CD4-positive, alpha-beta memory T cell (primary cell): ENCODE results near the gene LYPD3. TPM values are rescaled to one million over a fixed set of nuclear protein-coding genes. Genes with fewer than 3 reads are reported as not detected.

Experiments
- CTCF ChIA-PET: fragments of 350-600 bp; sonication (Branson Sonifier 250); formaldehyde crosslinking; loops from one replicate; lab custom pipeline; 2021; ENCODE audit warnings: inconsistent platforms; ENCODE audit not compliant: partially characterized antibody; lab: Charles Lee
- POLR2A ChIA-PET: fragments of 350-600 bp; sonication (Branson Sonifier 250); formaldehyde crosslinking; loops from one replicate; lab custom pipeline; 2021; ENCODE audit not compliant: partially characterized antibody; lab: Charles Lee
- DNase-seq, 5 donors: peaks; one replicate each; pipeline versions ENCODE4 v3.0.0 to v3.0.0-alpha.2; 2020 to 2022; ENCODE audit warnings: mixed read lengths in 1 of 5
- H3K27ac ChIP-seq: one replicate; pipeline ENCODE4 v1.7.0; 2013; ENCODE audit warnings: low read depth, low read length
- H3K27me3 ChIP-seq: 2 replicates; pipeline ENCODE4 v1.7.0; 2013; ENCODE audit warnings: mild to moderate bottlenecking, low read length, moderate library complexity; ENCODE audit not compliant: insufficient read depth
- H3K36me3 ChIP-seq: 2 replicates; pipeline ENCODE4 v1.7.0; 2013; ENCODE audit warnings: mild to moderate bottlenecking, low read length, moderate library complexity; ENCODE audit not compliant: insufficient read depth
- H3K4me1 ChIP-seq: 2 replicates; pipeline ENCODE4 v1.7.0; 2013; ENCODE audit warnings: mild to moderate bottlenecking, low read length, moderate library complexity; ENCODE audit not compliant: insufficient read depth
- H3K4me3 ChIP-seq, 2 donors: one replicate each; pipeline ENCODE4 v1.7.0; 2013; ENCODE audit warnings: low read length in 2 of 2, mild to moderate bottlenecking in 1 of 2
- H3K9me3 ChIP-seq, 2 donors: one replicate each; pipeline ENCODE4 v1.7.0; 2013; ENCODE audit warnings: low read length in 2 of 2, control low read depth in 1 of 2; ENCODE audit not compliant: control insufficient read depth in 1 of 2
- H3K27ac Mint-ChIP-seq, 7 donors: one replicate each; pipeline ENCODE4 v1.8.0; 2020 to 2021; ENCODE audit warnings: mixed read lengths in 7 of 7, mild to moderate bottlenecking in 6 of 7, inconsistent platforms in 3 of 7, moderate library complexity in 3 of 7
- H3K27me3 Mint-ChIP-seq, 2 donors: one replicate each; pipeline ENCODE4 v1.8.0; 2020 to 2021; ENCODE audit warnings: mixed read lengths in 2 of 2
- H3K36me3 Mint-ChIP-seq, 2 donors: one replicate each; pipeline ENCODE4 v1.8.0; 2020 to 2021; ENCODE audit warnings: mixed read lengths in 2 of 2, inconsistent platforms in 1 of 2, mild to moderate bottlenecking in 1 of 2
- H3K4me1 Mint-ChIP-seq, 4 donors: one replicate each; pipeline ENCODE4 v1.8.0; 2020 to 2021; ENCODE audit warnings: mixed read lengths in 4 of 4, mild to moderate bottlenecking in 1 of 4
- H3K4me3 Mint-ChIP-seq, 8 donors: one replicate each; pipeline ENCODE4 v1.8.0; 2020 to 2021; ENCODE audit warnings: mixed read lengths in 8 of 8, mild to moderate bottlenecking in 7 of 8, moderate library complexity in 6 of 8, inconsistent platforms in 3 of 8
- H3K9me3 Mint-ChIP-seq, 8 donors: one replicate each; pipeline ENCODE4 v1.8.0; 2020 to 2021; ENCODE audit warnings: mixed read lengths in 8 of 8, mild to moderate bottlenecking in 5 of 8, inconsistent platforms in 3 of 8, moderate library complexity in 1 of 8
- intact Hi-C: fragments of 100-400 bp; cut with micrococcal nuclease; formaldehyde crosslinking; loops from one replicate; pipeline ENCODE4 v1.15.1; 2023
- polyA plus RNA-seq, 2 donors: library from polyadenylated mRNA; unstranded; fragments of 300-500 nt; fragmentation: Illumina TruSeq; gene quantifications; one replicate each; pipeline ENCODE4 v1.2.3, GENCODE V29; 2021
- total RNA-seq, 2 experiments: library from RNA; stranded (reverse); gene quantifications; one replicate each; pipeline ENCODE4 v1.2.3, GENCODE V29; 2021

LYPD3 gene
- total and polyA plus RNA-seq, 4 experiments from 2014 or later = 3.3 to 5.9 (median 4.1) TPM

DNA sequence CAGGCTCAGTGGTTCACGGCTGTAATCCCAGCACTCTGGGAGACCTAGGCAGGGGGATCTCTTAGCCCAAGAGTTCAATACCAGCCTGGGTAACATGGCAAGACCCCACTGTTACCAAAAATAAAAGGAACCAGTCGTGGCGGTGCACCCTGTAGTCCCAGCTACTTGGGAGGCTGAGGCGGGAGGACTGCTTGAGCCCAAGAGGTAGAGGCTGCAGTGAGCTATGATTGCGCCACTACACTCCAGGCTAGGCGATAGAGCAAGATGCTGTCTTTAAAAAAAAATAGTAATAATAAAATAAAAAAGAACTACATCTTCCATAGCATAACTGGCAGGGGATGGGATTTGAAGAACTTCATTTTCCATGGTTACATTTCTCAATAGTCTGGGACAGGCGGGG is 3.0 kb downstream of the LYPD3 start:
- Histone ChIP-seq H3K27me3 (no peaks in the 10 kb centered on the region), H3K4me1 (peaks cover 22% of the 10 kb centered on the region), H3K36me3 (no peaks in the 10 kb centered on the region), H3K9me3 (no peaks in the 10 kb centered on the region), H3K27ac (no peak overlapping the region), H3K4me3 (no peak overlapping the region)
- peak overlapping the region; percentile 28 to 98 (median 92) for H3K4me3 Mint-ChIP-seq
- no peaks in the 10 kb centered on the region for H3K27me3 Mint-ChIP-seq
- no peak for DNase-seq
- ChIA-PET POLR2A (interaction anchor here (1.5 to 4.9 kb wide), 8 partner anchors 12 to 133 kb away, joined by 5 to 107 read pairs (median 29); partner anchors contain the start of genes ETHE1, IRGQ, PHLDB3 and ZNF576), CTCF (interaction anchor here (0.9 to 4.0 kb wide), 10 partner anchors 12 to 132 kb away, joined by 3 to 34 read pairs (median 12); partner anchors contain the start of gene PHLDB3)
- no peaks in the 10 kb centered on the region for H3K9me3 Mint-ChIP-seq
- intact Hi-C loops = loop anchor here (2.0 to 5.0 kb wide), 2 partner anchors 16 to 135 kb away; partner anchors contain the start of genes IRGQ and ZNF576
- peaks cover 0 to 2% of the 10 kb centered on the region in 2 donors for H3K36me3 Mint-ChIP-seq
- peak overlapping the region; percentile 65 to 100 (median 99) for H3K27ac Mint-ChIP-seq
- H3K4me1 Mint-ChIP-seq = peaks cover 17 to 52% (median 33%) of the 10 kb centered on the region in 4 donors

DNA sequence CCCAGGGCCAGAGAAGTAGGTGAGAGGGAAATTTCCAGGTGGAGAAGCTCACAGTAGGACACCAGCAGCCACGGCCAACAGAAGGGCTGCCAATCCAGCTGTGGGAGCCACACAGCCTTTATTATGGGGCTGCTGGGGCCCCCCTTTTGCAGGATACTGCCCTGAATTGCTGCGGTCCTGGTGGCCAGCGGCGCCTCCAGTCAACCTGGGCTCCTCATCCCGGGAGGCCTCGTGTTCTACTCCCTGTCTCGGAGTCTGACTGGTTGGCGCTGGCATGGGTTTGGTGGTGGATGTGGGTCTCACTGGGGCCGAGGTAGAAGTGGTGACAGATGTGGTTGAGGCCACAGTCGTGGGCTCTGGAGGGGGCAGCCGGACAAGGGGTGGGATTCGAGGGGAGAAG is 4.1 kb downstream of the LYPD3 start:
- no peaks in the 10 kb centered on the region for H3K27me3 Mint-ChIP-seq
- H3K27ac Mint-ChIP-seq = peak overlapping the region in 4 of 7 donors; percentile 51 to 84 (median 84)
- H3K4me3 ChIP-seq = no peak overlapping the region
- H3K27ac ChIP-seq = no peak overlapping the region
- H3K9me3 ChIP-seq = no peaks in the 10 kb centered on the region
- intact Hi-C loops = loop anchor here (5.0 kb wide), 1 partner anchor 136 kb away; the partner anchor contains the start of genes IRGQ and ZNF576
- H3K9me3 Mint-ChIP-seq = no peaks in the 10 kb centered on the region
- peaks cover 14 to 47% (median 29%) of the 10 kb centered on the region in 4 donors for H3K4me1 Mint-ChIP-seq
- peaks cover 20% of the 10 kb centered on the region for H3K4me1 ChIP-seq
- H3K36me3 Mint-ChIP-seq = peaks cover 0 to 2% of the 10 kb centered on the region in 2 donors
- ChIA-PET POLR2A (interaction anchor here (0.8 to 2.2 kb wide), 4 partner anchors 14 to 134 kb away, joined by 3 to 12 read pairs (median 3); partner anchors contain the start of gene PHLDB3), CTCF (interaction anchor here (1.2 to 2.4 kb wide), 5 partner anchors 14 to 133 kb away, joined by 3 to 15 read pairs (median 4); no protein-coding TSS in a partner anchor)
- H3K36me3 ChIP-seq = no peaks in the 10 kb centered on the region
- no peak for DNase-seq
- H3K27me3 ChIP-seq = no peaks in the 10 kb centered on the region
- H3K4me3 Mint-ChIP-seq = peak overlapping the region in 2 of 8 donors; percentile 25 to 28

DNA sequence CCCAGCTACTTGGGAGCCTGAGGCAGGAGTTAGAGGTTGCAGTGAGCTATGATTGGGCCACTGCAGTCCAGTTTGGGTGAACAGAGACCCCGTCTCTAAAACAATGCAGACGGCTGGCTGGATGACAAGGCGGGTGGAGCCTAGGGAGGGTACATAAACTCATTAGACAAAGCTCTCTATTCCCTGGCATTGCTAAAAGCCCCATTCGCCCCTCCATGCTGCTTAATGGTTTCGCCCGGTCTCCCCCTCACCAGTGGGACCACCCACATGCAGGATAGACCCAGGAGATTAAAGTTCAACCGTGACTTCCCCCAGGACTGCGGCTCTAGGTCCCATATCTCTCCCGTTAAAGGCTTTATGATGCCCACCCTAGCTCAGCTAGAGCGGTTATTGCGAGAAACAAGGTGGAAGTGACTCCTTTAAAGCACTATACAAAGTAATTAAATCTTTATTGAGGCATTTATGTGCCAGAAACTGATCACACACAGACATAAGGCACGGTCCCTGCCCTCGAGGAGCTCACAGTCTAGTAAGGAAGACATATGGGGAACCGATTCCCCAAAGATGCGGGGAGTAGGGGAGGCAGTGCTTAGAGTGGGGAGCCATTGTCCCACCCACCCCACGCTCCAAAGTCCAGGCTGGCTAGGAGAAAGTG is 4.9 kb downstream of the LYPD3 start:
- POLR2A ChIA-PET = interaction anchor here (0.8 to 2.2 kb wide), 5 partner anchors 14 to 134 kb away, joined by 3 to 12 read pairs (median 3); partner anchors contain the start of gene PHLDB3

DNA sequence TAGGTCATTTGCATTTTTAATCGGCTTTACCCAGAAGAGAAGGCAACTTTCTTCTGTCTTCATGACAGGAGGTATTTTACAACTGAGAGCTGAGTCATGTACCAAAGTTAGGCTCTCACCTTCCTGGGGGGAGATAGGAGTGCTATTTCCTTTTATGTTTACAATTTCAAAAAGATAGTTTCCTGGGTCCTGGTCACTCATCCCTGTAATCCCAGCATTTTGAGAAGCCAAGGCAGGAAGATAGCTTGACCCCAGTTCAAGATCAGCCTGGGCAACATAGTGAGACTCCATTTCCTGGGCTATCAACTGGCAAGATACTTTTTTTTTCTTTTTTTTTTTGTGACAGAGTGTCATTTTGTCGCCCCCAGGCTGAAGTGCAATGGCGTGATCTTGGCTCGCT is 7.6 kb downstream of the LYPD3 start:
- Mint-ChIP-seq H3K27ac (no peak overlapping the region), H3K27me3 (no peaks in the 10 kb centered on the region), H3K9me3 (no peaks in the 10 kb centered on the region), H3K4me3 (no peak overlapping the region), H3K4me1 (peaks cover 4 to 23% (median 13%) of the 10 kb centered on the region in 4 donors), H3K36me3 (no peaks in the 10 kb centered on the region)
- no peak overlapping the region for H3K27ac ChIP-seq
- H3K9me3 ChIP-seq = no peaks in the 10 kb centered on the region
- H3K36me3 ChIP-seq = no peaks in the 10 kb centered on the region
- DNase-seq = no peak
- intact Hi-C loops = no loop called here
- CTCF ChIA-PET = interaction anchor here (1.6 to 5.5 kb wide), 4 partner anchors 11 to 136 kb away, joined by 3 to 21 read pairs (median 12); no protein-coding TSS in a partner anchor
- H3K27me3 ChIP-seq = no peaks in the 10 kb centered on the region
- POLR2A ChIA-PET = interaction anchor here (1.0 to 1.4 kb wide), 2 partner anchors 9 to 68 kb away, joined by 3 read pairs; no protein-coding TSS in a partner anchor
- peaks cover 8% of the 10 kb centered on the region for H3K4me1 ChIP-seq
- no peak overlapping the region for H3K4me3 ChIP-seq

More for the DNA sequence above, 4.9 kb downstream of the LYPD3 start:
- Histone ChIP-seq H3K4me1 (peaks cover 20% of the 10 kb centered on the region), H3K27me3 (no peaks in the 10 kb centered on the region), H3K36me3 (no peaks in the 10 kb centered on the region), H3K9me3 (no peaks in the 10 kb centered on the region), H3K4me3 (no peak overlapping the region), H3K27ac (no peak overlapping the region)
- DNase-seq = no peak
- Mint-ChIP-seq H3K27me3 (no peaks in the 10 kb centered on the region), H3K4me1 (peaks cover 8 to 40% (median 24%) of the 10 kb centered on the region in 4 donors), H3K9me3 (no peaks in the 10 kb centered on the region), H3K36me3 (peaks cover 0 to 2% of the 10 kb centered on the region in 2 donors), H3K4me3 (no peak overlapping the region), H3K27ac (peak overlapping the region in 4 of 7 donors; percentile 7 to 83 (median 38))
- CTCF ChIA-PET = interaction anchor here (0.6 to 5.5 kb wide), 8 partner anchors 10 to 208 kb away, joined by 3 to 21 read pairs (median 4); no protein-coding TSS in a partner anchor
- intact Hi-C loops = loop anchor here (5.0 kb wide), 1 partner anchor 137 kb away; the partner anchor contains the start of genes IRGQ and ZNF576

DNA sequence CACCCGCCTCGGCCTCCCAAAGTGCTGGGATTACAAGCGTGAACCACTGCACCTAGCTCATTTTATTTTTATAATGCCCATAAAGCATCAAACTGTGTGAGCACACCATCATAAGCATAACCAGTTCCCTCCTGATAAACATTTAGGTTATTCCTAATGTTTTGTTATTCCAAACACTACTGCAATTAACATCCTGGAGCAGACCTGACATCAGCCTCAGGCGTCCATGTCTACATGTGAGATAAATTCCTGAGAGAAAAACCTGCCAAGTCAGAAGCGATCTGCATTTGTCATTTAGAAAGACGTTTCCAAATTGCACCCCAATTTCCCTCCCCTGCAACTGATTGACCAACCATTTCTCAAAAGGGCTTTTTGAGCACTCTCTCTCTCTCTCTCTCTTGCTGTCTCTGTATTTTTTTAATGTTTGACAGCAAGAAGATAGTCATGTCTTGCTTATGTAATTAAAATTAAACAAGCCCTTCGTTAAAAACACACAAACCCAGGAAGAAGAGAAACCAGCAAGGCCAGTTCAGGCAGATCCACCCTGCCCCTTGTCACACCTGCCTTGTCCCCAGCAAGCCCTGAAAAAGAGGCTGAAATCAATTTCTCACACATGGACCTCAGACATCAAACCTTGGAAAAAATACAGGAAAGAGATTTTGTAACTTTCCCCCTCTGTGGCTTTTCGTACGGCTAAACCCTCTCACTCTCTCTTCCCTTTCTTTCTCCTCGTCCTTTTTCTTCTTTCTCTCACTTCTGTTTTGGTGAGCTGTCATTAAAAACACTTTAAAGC is 9.9 kb downstream of the LYPD3 start:
- H3K4me1 ChIP-seq = peaks cover 4% of the 10 kb centered on the region
- H3K9me3 ChIP-seq = no peaks in the 10 kb centered on the region
- peaks cover 0 to 5% (median 0%) of the 10 kb centered on the region in 8 donors for H3K9me3 Mint-ChIP-seq
- no peaks in the 10 kb centered on the region for H3K27me3 ChIP-seq
- H3K27me3 Mint-ChIP-seq = no peaks in the 10 kb centered on the region
- CTCF ChIA-PET = interaction anchor here (0.7 to 14.8 kb wide), 4 partner anchors 8 to 63 kb away, joined by 4 to 413 read pairs (median 20); no protein-coding TSS in a partner anchor
- no peaks in the 10 kb centered on the region for H3K36me3 ChIP-seq
- H3K4me3 Mint-ChIP-seq = no peak overlapping the region
- no peak for DNase-seq
- intact Hi-C loops = no loop called here
- POLR2A ChIA-PET = no interaction called here
- H3K27ac ChIP-seq = no peak overlapping the region
- H3K4me1 Mint-ChIP-seq = peaks cover 0 to 12% (median 9%) of the 10 kb centered on the region in 4 donors
- H3K36me3 Mint-ChIP-seq = peaks cover 0 to 4% of the 10 kb centered on the region in 2 donors
- no peak overlapping the region for H3K4me3 ChIP-seq
- H3K27ac Mint-ChIP-seq = peak overlapping the region in 5 of 7 donors; percentile 3 to 79 (median 29)

- peaks cover 6% of the 10 kb centered on the region for H3K4me1 ChIP-seq
- no peaks in the 10 kb centered on the region for H3K9me3 ChIP-seq
- peaks cover 0 to 5% (median 0%) of the 10 kb centered on the region in 8 donors for H3K9me3 Mint-ChIP-seq
- intact Hi-C loops = no loop called here
- H3K27ac ChIP-seq = no peak overlapping the region
- no peaks in the 10 kb centered on the region for H3K27me3 ChIP-seq
- no peak overlapping the region for H3K4me3 ChIP-seq
- H3K4me3 Mint-ChIP-seq = no peak overlapping the region
- no peak overlapping the region for H3K27ac Mint-ChIP-seq
- no peaks in the 10 kb centered on the region for H3K36me3 ChIP-seq
- POLR2A ChIA-PET = no interaction called here
- CTCF ChIA-PET = interaction anchor here (14.8 kb wide), 1 partner anchor 23 kb away, joined by 413 read pairs; no protein-coding TSS in a partner anchor
- H3K36me3 Mint-ChIP-seq = peaks cover 0 to 4% of the 10 kb centered on the region in 2 donors
- peaks cover 0 to 13% (median 13%) of the 10 kb centered on the region in 4 donors for H3K4me1 Mint-ChIP-seq
- H3K27me3 Mint-ChIP-seq = no peaks in the 10 kb centered on the region
- no peak for DNase-seq
These were observed 11.4 kb downstream of the LYPD3 start for GRCh38 chr19:43454031-43454430.
